GM19438 (cell line): ENCODE results near the gene NFYB.
"Not testable (repeated sequence)": the region's sequence is repeated elsewhere in the genome, so short reads cannot be mapped to it uniquely, and the experiment has no call there.

Experiments
- ATAC-seq: cut with Tn5 transposase; IDR thresholded peaks from one replicate; pipeline ENCODE4 v1.9.1; 2021; ENCODE audit warnings: low read depth; ENCODE audit not compliant: unreplicated experiment

The NFYB gene

GRCh38 chr12:104121001-104121400, 17.0 kb downstream of the NFYB start:
- no peak for ATAC-seq

GRCh38 chr12:104115587-104115975, 22.4 kb downstream of the NFYB start:
- no peak for ATAC-seq

GRCh38 chr12:104114834-104115586, 23.0 kb downstream of the NFYB start:
- not testable (repeated sequence) for ATAC-seq

GRCh38 chr12:104109446-104110271, 28.4 kb downstream of the NFYB start:
- no peak for ATAC-seq

GRCh38 chr12:104108755-104109445, 29.1 kb downstream of the NFYB start:
- peak; percentile 70 for ATAC-seq

- no peak for ATAC-seq
Measured at GRCh38 chr12:104106965-104107364, 31.0 kb downstream of the NFYB start.

GRCh38 chr12:104105461-104105860, 32.5 kb downstream of the NFYB start:
- ATAC-seq, result no peak

- no peak for ATAC-seq
Measured at GRCh38 chr12:104097954-104098353, 40.1 kb downstream of the NFYB start.

GRCh38 chr12:104095289-104095688, 42.7 kb downstream of the NFYB start:
- no peak for ATAC-seq

GRCh38 chr12:104094284-104094683, 43.7 kb downstream of the NFYB start:
- no peak for ATAC-seq

GRCh38 chr12:104091136-104091535, 46.9 kb downstream of the NFYB start:
- no peak for ATAC-seq

GRCh38 chr12:104090685-104091084, 47.3 kb downstream of the NFYB start:
- ATAC-seq, result no peak

GRCh38 chr12:104083769-104084475, 54.1 kb downstream of the NFYB start:
- peak; percentile 75 for ATAC-seq

GRCh38 chr12:104080764-104081163, 57.2 kb downstream of the NFYB start:
- no peak for ATAC-seq

- ATAC-seq, result no peak
Measured at GRCh38 chr12:104079024-104079423, 59.0 kb downstream of the NFYB start.

GRCh38 chr12:104073699-104074098, 64.3 kb downstream of the NFYB start:
- ATAC-seq, result no peak

- no peak for ATAC-seq
Measured at GRCh38 chr12:104072099-104072498, 65.9 kb downstream of the NFYB start.
